ENCODE measurements around the gene SPAG16. TPM values are rescaled to one million over a fixed set of nuclear protein-coding genes. Genes with fewer than 3 reads are reported as not detected.

Gene SPAG16
- total RNA-seq, 1 experiment from 2014 or later = 0.30 TPM

GRCh38 chr2:213416832-213417231 is 132.6 kb downstream of the SPAG16 start:
- ChIA-PET POLR2A (no interaction called here), CTCF (no interaction called here)

More at GRCh38 chr2:213416832-213417231, 132.6 kb downstream of the SPAG16 start:
- no peaks in the 10 kb centered on the region for H3K27me3 ChIP-seq (ENCODE audit: insufficient read depth, low read length)
- H3K4me1 ChIP-seq (ENCODE audit: control insufficient read depth in 1 of 2, insufficient read depth in 2 of 2, low read length in 2 of 2) = peaks cover 0 to 7% of the 10 kb centered on the region in 2 experiments; a peak in 2 of 4 replicates
- RAD21 ChIA-PET (ENCODE audit: low non-redundant PET in 1 of 2, low total read pairs in 2 of 2, uncharacterized antibody in 2 of 2, unreplicated experiment in 2 of 2) = no interaction called here
- no peak overlapping the region for H3K4me2 ChIP-seq (ENCODE audit: low read length)
- no peak for ATAC-seq
- intact Hi-C loops (cut with micrococcal nuclease) = no loop called here
- TF ChIP-seq, protein P1, sequence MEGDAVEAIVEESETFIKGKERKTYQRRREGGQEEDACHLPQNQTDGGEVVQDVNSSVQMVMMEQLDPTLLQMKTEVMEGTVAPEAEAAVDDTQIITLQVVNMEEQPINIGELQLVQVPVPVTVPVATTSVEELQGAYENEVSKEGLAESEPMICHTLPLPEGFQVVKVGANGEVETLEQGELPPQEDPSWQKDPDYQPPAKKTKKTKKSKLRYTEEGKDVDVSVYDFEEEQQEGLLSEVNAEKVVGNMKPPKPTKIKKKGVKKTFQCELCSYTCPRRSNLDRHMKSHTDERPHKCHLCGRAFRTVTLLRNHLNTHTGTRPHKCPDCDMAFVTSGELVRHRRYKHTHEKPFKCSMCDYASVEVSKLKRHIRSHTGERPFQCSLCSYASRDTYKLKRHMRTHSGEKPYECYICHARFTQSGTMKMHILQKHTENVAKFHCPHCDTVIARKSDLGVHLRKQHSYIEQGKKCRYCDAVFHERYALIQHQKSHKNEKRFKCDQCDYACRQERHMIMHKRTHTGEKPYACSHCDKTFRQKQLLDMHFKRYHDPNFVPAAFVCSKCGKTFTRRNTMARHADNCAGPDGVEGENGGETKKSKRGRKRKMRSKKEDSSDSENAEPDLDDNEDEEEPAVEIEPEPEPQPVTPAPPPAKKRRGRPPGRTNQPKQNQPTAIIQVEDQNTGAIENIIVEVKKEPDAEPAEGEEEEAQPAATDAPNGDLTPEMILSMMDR (IDR thresholded peaks at IDR 0.05 in 2 of 3, conservative IDR thresholded peaks at IDR 0.05 in 1 of 3; ENCODE audit: borderline replicate concordance in 1 of 3, insufficient read depth in 1 of 3, low read depth in 2 of 3, low read length in 2 of 3) = no peak
- TF ChIP-seq SP1 (IDR thresholded peaks at IDR 0.05; ENCODE audit: low read depth) = no peak
- no peak for TF ChIP-seq ZBTB33 (IDR thresholded peaks at IDR 0.05; ENCODE audit: extremely low read depth, insufficient replicate concordance, low read length)
- no peak for TF ChIP-seq POLR2AphosphoS5 (IDR thresholded peaks at IDR 0.05; ENCODE audit: low read depth, low read length)
- no peak for TF ChIP-seq ZNF274 (IDR thresholded peaks at IDR 0.05; ENCODE audit: low read depth, low read length)
- TF ChIP-seq YY1 (IDR thresholded peaks at IDR 0.05; ENCODE audit: extremely low read depth, insufficient replicate concordance, low read depth, low read length) = no peak
- no peak for TF ChIP-seq SIN3A (IDR thresholded peaks at IDR 0.05; ENCODE audit: low read depth)
- TF ChIP-seq ATF3 (IDR thresholded peaks at IDR 0.05) = no peak
- no peak for TF ChIP-seq JUND (IDR thresholded peaks at IDR 0.05)
- TF ChIP-seq EZH2 (IDR thresholded peaks at IDR 0.05) = no peak
- no peak for TF ChIP-seq ZFX (IDR thresholded peaks at IDR 0.05)
- TF ChIP-seq TCF7L2 (IDR thresholded peaks at IDR 0.05; ENCODE audit: borderline replicate concordance, extremely low read depth, insufficient read depth, insufficient read length) = no peak
- TF ChIP-seq RAD21 (IDR thresholded peaks at IDR 0.05; ENCODE audit: low read depth) = no peak; the same call in 1 of the 2 replicates
- no peak for TF ChIP-seq CEBPB (IDR thresholded peaks at IDR 0.05; ENCODE audit: low read depth)
- no peak for TF ChIP-seq CBX3 (IDR thresholded peaks at IDR 0.05; ENCODE audit: low read depth)
- no peak for TF ChIP-seq POLR2A (IDR thresholded peaks at IDR 0.05; ENCODE audit: borderline replicate concordance, extremely low read depth, insufficient read depth, insufficient read length)
- TF ChIP-seq EZH2phosphoT487 (IDR thresholded peaks at IDR 0.05; ENCODE audit: borderline replicate concordance) = no peak
- TF ChIP-seq ELF1 (IDR thresholded peaks at IDR 0.05; ENCODE audit: borderline replicate concordance, low read depth) = no peak
- no peaks in the 10 kb centered on the region for H3K36me3 ChIP-seq (ENCODE audit: control insufficient read depth in 1 of 2, insufficient read depth in 2 of 2, low read length in 2 of 2)
- no peak for DNase-seq (ENCODE audit: low read depth, low spot score)
- no peaks in the 10 kb centered on the region; a peak in 1 of 4 replicates for H3K9me3 ChIP-seq (ENCODE audit: control insufficient read depth in 1 of 2, insufficient read depth in 1 of 2, low read depth in 1 of 2, low read length in 2 of 2)
- no peaks in the 10 kb centered on the region for H4K20me1 ChIP-seq (ENCODE audit: insufficient read depth)
- no peaks in the 10 kb centered on the region for H3K9me2 ChIP-seq (ENCODE audit: insufficient read depth)
- no peak overlapping the region for H2AFZ ChIP-seq (ENCODE audit: low read depth, low read length, poor library complexity, severe bottlenecking)
- H3K79me2 ChIP-seq (ENCODE audit: insufficient read depth, low read length) = no peaks in the 10 kb centered on the region
- H3K27ac ChIP-seq (ENCODE audit: low read depth, low read length) = no peak overlapping the region
- BruUV-seq (replicated peaks) = no TSS peak
- H3K4me3 ChIP-seq (replicated peaks in 1 of 2; ENCODE audit: low read depth in 1 of 2, low read length in 2 of 2) = no peak overlapping the region
- no peak overlapping the region for H3K9ac ChIP-seq (ENCODE audit: low read length)
